ENCODE data around the gene ZNF121. TPM values are rescaled to one million over a fixed set of nuclear protein-coding genes. Genes with fewer than 3 reads are reported as not detected.

ZNF121 gene
- total RNA-seq, result 26.6 TPM

DNA sequence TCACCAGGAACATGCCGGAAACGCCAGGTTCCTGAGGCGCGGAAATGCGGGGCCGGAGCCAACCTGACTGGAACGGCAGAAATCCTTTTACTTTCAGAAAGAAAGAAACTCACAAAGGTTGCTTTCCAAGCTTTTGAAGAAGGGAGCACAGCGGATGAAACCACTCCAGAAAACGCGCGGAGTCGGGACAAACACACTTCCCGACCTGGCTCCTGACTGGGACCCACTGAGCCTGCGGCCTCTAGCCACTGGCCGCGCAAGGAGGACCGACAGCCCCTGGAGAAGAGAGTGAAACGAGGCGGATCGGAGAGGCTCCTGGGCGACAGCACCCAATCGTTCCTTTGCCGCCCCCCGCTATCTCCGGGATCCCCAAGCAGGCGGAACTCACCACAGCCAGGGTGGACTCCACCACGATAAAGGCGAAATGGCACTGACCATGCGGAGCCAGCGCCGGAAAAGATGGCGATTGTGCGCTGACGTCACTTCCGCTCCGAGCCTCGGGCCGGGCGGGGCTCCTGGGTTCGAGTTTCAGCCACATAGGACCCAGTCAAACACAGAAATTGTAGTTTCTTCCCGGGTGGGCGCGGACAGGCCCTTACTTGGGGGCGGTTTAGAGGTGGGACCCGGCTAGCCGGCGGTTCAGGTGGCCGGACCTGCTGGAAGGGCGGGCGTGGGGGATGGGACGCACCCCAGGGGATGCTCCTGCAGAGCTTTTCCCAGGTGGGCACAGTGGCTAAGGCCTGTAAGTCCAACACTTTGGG lies at the start of gene ZNF121:
ZNF121 (minus strand) TSS at position 432 of the 761 bp plus-strand sequence. CDS start 16,407 bp downstream, outside the sequence.
- peak within 1 kb of the TSS; percentile 83 for H3K27ac ChIP-seq (ENCODE audit: low read depth, low read length)
- H3K4me1 ChIP-seq (ENCODE audit: control insufficient read depth in 3 of 3, insufficient read depth in 3 of 3, low read length in 3 of 3), result peaks cover 0 to 7% (median 4%) of the 10 kb centered on the region in 3 donors
- H3K27me3 ChIP-seq (ENCODE audit: control insufficient read depth in 3 of 3, insufficient read depth in 3 of 3, low read length in 3 of 3), result no peaks in the 10 kb centered on the region
- peak within 1 kb of the TSS; percentile 95 to 98 (median 95) for H3K4me3 ChIP-seq (ENCODE audit: low read length in 3 of 3)
- H3K9me3 ChIP-seq (ENCODE audit: control insufficient read depth in 3 of 3, low read length in 3 of 3), result peaks cover 0 to 4% (median 0%) of the 10 kb centered on the region in 3 donors
- peak within 1 kb of the TSS; percentile 84 to 94 (median 87) for H3K9ac ChIP-seq (ENCODE audit: low read depth in 1 of 3, low read length in 3 of 3)
- H3K36me3 ChIP-seq (ENCODE audit: control insufficient read depth in 3 of 3, insufficient read depth in 3 of 3, low read length in 3 of 3), result peaks cover 3 to 10% (median 6%) of the 10 kb centered on the region in 3 donors

DNA sequence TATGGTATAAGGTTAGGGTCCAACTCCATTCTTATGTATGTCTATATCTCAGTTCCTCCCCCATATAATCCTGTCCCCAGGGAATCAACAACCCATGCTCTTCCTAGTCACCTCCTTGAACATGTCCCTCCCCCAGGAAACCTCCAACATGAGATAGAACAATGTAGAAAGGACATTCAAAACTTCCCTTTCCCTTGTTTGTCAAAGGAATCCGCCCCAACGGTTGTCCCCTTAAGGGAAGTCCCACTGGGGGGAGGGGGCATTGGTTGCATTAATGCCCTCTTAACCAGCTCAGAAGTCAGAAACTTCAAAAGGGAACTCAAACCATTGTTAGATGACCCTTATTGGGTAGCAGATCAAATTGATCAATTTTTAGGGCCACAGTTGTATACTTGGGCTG lies 43.6 kb upstream of the ZNF121 start:
- Histone ChIP-seq H3K36me3 (ENCODE audit: control insufficient read depth in 3 of 3, insufficient read depth in 3 of 3, low read length in 3 of 3) (peaks cover 5 to 12% (median 10%) of the 10 kb centered on the region in 3 donors), H3K4me3 (ENCODE audit: low read length in 3 of 3) (no peak overlapping the region), H3K27ac (ENCODE audit: low read depth, low read length) (no peak overlapping the region), H3K27me3 (ENCODE audit: control insufficient read depth in 3 of 3, insufficient read depth in 3 of 3, low read length in 3 of 3) (no peaks in the 10 kb centered on the region), H3K9ac (ENCODE audit: low read depth in 1 of 3, low read length in 3 of 3) (no peak overlapping the region), H3K4me1 (ENCODE audit: control insufficient read depth in 3 of 3, insufficient read depth in 3 of 3, low read length in 3 of 3) (no peaks in the 10 kb centered on the region), H3K9me3 (ENCODE audit: control insufficient read depth in 3 of 3, low read length in 3 of 3) (no peaks in the 10 kb centered on the region)

DNA sequence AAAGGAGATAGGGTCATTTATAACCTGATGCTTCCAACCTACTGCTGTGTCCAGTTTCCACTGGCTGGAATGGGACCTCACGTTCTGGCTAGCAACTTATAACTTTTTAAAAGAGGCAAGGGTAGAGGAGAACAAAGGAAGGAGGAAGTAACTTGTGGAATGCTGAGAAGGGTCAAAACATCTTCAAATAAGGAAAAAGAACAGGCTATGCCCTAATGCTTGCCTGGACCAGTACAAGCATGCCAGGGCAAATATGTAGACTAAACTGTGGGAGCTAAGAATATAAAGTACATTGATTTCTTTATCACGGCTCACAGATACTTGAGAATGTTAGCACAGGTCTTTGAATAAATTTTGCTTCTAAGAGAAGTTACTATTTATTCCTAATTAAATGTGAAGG lies 38.2 kb upstream of the ZNF121 start:
- Histone ChIP-seq H3K27ac (ENCODE audit: low read depth, low read length) (no peak overlapping the region), H3K27me3 (ENCODE audit: control insufficient read depth in 3 of 3, insufficient read depth in 3 of 3, low read length in 3 of 3) (no peaks in the 10 kb centered on the region), H3K9me3 (ENCODE audit: control insufficient read depth in 3 of 3, low read length in 3 of 3) (no peaks in the 10 kb centered on the region), H3K4me1 (ENCODE audit: control insufficient read depth in 3 of 3, insufficient read depth in 3 of 3, low read length in 3 of 3) (peaks cover 13 to 19% (median 14%) of the 10 kb centered on the region in 3 donors), H3K9ac (ENCODE audit: low read depth in 1 of 3, low read length in 3 of 3) (no peak overlapping the region), H3K36me3 (ENCODE audit: control insufficient read depth in 3 of 3, insufficient read depth in 3 of 3, low read length in 3 of 3) (peaks cover 12 to 18% (median 17%) of the 10 kb centered on the region in 3 donors), H3K4me3 (ENCODE audit: low read length in 3 of 3) (no peak overlapping the region)

DNA sequence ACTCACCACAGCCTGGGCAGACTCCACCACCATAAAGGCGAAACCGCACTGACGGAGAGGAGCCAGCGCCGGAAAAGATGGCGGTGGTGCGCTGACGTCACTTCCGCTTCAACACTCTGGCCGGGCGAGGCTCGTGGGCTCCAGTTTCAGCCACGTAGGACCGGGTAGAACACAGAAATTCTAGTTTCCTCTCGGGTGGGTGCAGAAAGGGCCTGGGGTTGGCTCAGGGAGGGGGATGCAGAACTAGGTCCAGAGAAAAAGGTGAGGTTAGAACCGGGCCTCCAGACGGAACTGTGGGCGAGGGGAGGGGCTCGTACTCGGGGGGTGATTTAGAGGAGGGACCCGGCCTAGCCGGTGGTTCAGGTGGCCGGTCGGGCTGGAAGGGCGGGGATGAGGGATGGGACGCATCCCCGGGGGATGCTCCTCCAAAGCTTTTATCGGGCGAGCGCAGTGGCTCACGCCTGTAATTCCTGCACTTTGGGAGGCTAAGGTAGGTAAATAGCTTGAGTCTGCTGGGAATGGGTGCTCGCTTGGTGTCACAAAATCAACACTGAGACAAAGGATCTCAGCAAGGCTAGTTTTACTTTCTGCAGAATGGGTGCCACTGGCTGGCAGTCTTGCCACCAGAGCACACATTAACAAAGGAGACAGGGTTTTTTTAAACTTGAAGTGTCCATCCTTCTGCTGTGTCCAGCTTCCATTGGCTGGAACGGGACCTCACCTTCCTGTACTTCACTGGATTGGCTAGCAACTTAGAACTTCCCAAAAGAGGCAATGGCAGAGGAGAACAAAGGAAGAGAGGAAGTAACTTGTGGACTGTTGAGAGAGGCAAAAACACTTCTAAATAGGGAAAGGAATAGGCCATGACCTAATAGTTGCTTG lies 37.1 kb upstream of the ZNF121 start, which contains the start of gene ZNF561:
ZNF561 (minus strand) TSS at position 77 of the 882 bp plus-strand sequence. CDS start 1,776 bp downstream, outside the sequence.
- Histone ChIP-seq H3K36me3 (ENCODE audit: control insufficient read depth in 3 of 3, insufficient read depth in 3 of 3, low read length in 3 of 3) (peaks cover 20 to 27% (median 27%) of the 10 kb centered on the region in 3 donors), H3K27ac (ENCODE audit: low read depth, low read length) (peak within 1 kb of the TSS; percentile 87), H3K27me3 (ENCODE audit: control insufficient read depth in 3 of 3, insufficient read depth in 3 of 3, low read length in 3 of 3) (no peaks in the 10 kb centered on the region), H3K4me1 (ENCODE audit: control insufficient read depth in 3 of 3, insufficient read depth in 3 of 3, low read length in 3 of 3) (peaks cover 13 to 19% (median 14%) of the 10 kb centered on the region in 3 donors), H3K9me3 (ENCODE audit: control insufficient read depth in 3 of 3, low read length in 3 of 3) (no peaks in the 10 kb centered on the region), H3K4me3 (ENCODE audit: low read length in 3 of 3) (peak within 1 kb of the TSS; percentile 98 to 99 (median 99)), H3K9ac (ENCODE audit: low read depth in 1 of 3, low read length in 3 of 3) (peak within 1 kb of the TSS; percentile 97 to 98 (median 98))

DNA sequence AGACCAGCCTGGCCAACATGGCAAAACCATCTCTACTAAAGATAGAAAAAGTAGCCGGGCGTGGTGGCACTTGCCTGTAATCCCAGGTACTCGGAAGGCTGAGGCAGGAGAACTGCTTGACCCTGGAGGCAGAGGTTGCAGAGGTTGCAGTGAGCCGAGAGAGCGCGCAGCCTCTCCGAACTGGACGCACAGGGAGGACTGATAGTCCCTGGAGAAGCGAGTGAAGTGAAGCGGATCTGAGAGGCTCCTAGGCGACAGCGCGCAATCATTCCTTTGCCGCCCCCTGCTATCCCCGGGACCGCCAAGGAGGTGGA lies 36.5 kb upstream of the ZNF121 start:
- Histone ChIP-seq H3K4me3 (ENCODE audit: low read length in 3 of 3) (peak overlapping the region; percentile 98 to 99 (median 99)), H3K27me3 (ENCODE audit: control insufficient read depth in 3 of 3, insufficient read depth in 3 of 3, low read length in 3 of 3) (no peaks in the 10 kb centered on the region), H3K9me3 (ENCODE audit: control insufficient read depth in 3 of 3, low read length in 3 of 3) (no peaks in the 10 kb centered on the region), H3K9ac (ENCODE audit: low read depth in 1 of 3, low read length in 3 of 3) (peak overlapping the region; percentile 97 to 98 (median 98)), H3K36me3 (ENCODE audit: control insufficient read depth in 3 of 3, insufficient read depth in 3 of 3, low read length in 3 of 3) (peaks cover 23 to 33% (median 33%) of the 10 kb centered on the region in 3 donors), H3K27ac (ENCODE audit: low read depth, low read length) (peak overlapping the region; percentile 87), H3K4me1 (ENCODE audit: control insufficient read depth in 3 of 3, insufficient read depth in 3 of 3, low read length in 3 of 3) (peaks cover 13 to 19% (median 14%) of the 10 kb centered on the region in 3 donors)

DNA sequence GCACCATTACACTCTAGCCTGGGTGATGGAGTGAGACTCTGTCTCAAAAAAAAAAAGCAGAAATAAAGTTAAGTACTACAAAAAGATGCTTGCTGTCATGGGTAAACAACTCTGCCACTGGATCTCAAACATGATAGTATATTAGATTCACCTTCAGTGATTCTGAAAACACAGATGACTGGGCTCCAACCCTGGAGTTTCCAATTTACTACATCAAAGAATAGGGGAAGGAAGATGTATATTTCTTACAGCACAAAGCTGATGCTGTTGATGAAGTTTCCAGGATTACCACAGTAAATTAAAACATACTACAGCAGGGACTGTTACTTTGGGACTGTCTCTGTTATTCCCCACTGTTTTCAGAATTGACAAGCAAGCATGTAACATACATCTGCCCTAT lies 31.5 kb upstream of the ZNF121 start:
- Histone ChIP-seq H3K4me3 (ENCODE audit: low read length in 3 of 3) (no peak overlapping the region), H3K9me3 (ENCODE audit: control insufficient read depth in 3 of 3, low read length in 3 of 3) (peaks cover 7 to 23% (median 8%) of the 10 kb centered on the region in 3 donors), H3K4me1 (ENCODE audit: control insufficient read depth in 3 of 3, insufficient read depth in 3 of 3, low read length in 3 of 3) (peaks cover 6 to 9% (median 8%) of the 10 kb centered on the region in 3 donors), H3K9ac (ENCODE audit: low read depth in 1 of 3, low read length in 3 of 3) (no peak overlapping the region), H3K27ac (ENCODE audit: low read depth, low read length) (no peak overlapping the region), H3K27me3 (ENCODE audit: control insufficient read depth in 3 of 3, insufficient read depth in 3 of 3, low read length in 3 of 3) (no peaks in the 10 kb centered on the region), H3K36me3 (ENCODE audit: control insufficient read depth in 3 of 3, insufficient read depth in 3 of 3, low read length in 3 of 3) (peaks cover 69 to 81% (median 79%) of the 10 kb centered on the region in 3 donors)

DNA sequence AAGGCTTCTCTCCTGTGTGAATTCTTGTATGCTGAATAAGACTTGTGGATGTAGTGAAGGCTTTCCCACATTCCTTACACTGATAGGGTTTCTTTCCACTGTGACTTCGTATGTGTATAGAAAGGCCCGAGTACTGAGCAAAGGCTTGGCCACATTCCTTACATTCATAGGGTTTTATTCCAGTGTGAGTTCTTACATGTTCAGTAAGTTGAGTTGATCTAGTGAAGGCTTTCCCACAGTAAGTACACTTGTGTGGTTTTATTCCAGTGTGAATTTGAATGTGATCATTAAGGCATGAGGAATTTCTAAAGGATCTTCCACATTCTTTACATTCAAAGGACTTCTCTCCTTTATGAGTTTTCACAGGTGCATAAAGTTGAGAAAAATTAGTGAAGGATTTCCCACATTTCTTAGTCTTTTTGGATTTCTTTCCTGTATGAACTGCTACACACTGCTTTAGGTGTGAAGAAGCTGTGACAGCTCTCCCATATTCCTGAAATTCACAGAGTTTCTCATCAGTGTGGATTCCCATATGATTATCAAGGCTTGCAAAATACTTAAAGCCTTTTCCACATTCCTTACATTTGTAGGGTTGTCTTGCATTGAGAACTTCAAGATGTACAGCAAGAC lies 26.3 kb upstream of the ZNF121 start:
- no peaks in the 10 kb centered on the region for H3K27me3 ChIP-seq (ENCODE audit: control insufficient read depth in 3 of 3, insufficient read depth in 3 of 3, low read length in 3 of 3)
- peaks cover 17 to 43% (median 25%) of the 10 kb centered on the region in 3 donors for H3K9me3 ChIP-seq (ENCODE audit: control insufficient read depth in 3 of 3, low read length in 3 of 3)
- H3K27ac ChIP-seq (ENCODE audit: low read depth, low read length), result no peak overlapping the region
- H3K9ac ChIP-seq (ENCODE audit: low read depth in 1 of 3, low read length in 3 of 3), result no peak overlapping the region
- peaks cover 62 to 70% (median 69%) of the 10 kb centered on the region in 3 donors for H3K36me3 ChIP-seq (ENCODE audit: control insufficient read depth in 3 of 3, insufficient read depth in 3 of 3, low read length in 3 of 3)
- peak overlapping the region in 1 of 3 donors; percentile 7 for H3K4me3 ChIP-seq (ENCODE audit: low read length in 3 of 3)
- H3K4me1 ChIP-seq (ENCODE audit: control insufficient read depth in 3 of 3, insufficient read depth in 3 of 3, low read length in 3 of 3), result no peaks in the 10 kb centered on the region

DNA sequence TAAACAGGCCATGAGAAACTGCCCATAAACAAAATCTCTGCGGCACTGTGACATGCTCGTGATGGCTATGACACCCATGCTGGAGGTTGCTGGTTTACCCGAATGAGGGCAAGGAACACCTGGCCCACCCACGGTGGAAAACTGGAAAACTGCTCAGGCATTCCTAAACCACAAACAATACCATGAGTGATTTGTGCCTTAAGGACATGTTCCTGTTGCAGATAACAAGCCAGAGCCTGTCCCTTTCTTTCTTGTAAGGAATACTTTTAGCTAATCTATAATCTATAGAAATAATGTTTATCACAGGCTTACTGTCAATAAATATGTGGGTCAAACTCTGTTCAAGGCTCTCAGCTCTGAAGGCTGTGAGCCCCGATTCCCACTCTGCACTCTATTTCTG lies 24.6 kb upstream of the ZNF121 start:
- Histone ChIP-seq H3K9me3 (ENCODE audit: control insufficient read depth in 3 of 3, low read length in 3 of 3) (peaks cover 17 to 42% (median 25%) of the 10 kb centered on the region in 3 donors), H3K4me1 (ENCODE audit: control insufficient read depth in 3 of 3, insufficient read depth in 3 of 3, low read length in 3 of 3) (no peaks in the 10 kb centered on the region), H3K27me3 (ENCODE audit: control insufficient read depth in 3 of 3, insufficient read depth in 3 of 3, low read length in 3 of 3) (no peaks in the 10 kb centered on the region), H3K9ac (ENCODE audit: low read depth in 1 of 3, low read length in 3 of 3) (no peak overlapping the region), H3K27ac (ENCODE audit: low read depth, low read length) (no peak overlapping the region), H3K36me3 (ENCODE audit: control insufficient read depth in 3 of 3, insufficient read depth in 3 of 3, low read length in 3 of 3) (peaks cover 49 to 55% (median 54%) of the 10 kb centered on the region in 3 donors), H3K4me3 (ENCODE audit: low read length in 3 of 3) (no peak overlapping the region)

DNA sequence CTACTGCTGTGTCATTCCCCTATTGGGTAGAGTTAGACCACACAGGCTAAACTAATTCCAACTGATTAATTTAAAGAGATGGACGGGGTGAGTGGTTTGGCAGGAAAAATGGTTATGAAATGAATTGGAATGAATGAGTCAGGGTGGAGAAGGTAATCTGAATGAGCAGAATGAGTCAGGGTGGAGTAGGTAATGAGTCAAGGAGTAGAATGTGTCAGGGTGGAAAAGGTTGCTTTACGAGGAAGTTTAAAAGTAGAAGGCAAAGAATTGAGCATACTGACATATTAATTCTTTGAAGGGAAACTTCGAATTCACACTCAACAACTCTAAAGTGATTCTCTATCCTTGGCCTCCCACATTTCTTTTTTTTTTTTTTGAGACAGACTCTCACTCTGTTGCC lies 12.7 kb upstream of the ZNF121 start:
- Histone ChIP-seq H3K36me3 (ENCODE audit: control insufficient read depth in 3 of 3, insufficient read depth in 3 of 3, low read length in 3 of 3) (no peaks in the 10 kb centered on the region), H3K27ac (ENCODE audit: low read depth, low read length) (no peak overlapping the region), H3K9me3 (ENCODE audit: control insufficient read depth in 3 of 3, low read length in 3 of 3) (peaks cover 0 to 6% (median 0%) of the 10 kb centered on the region in 3 donors), H3K9ac (ENCODE audit: low read depth in 1 of 3, low read length in 3 of 3) (no peak overlapping the region), H3K27me3 (ENCODE audit: control insufficient read depth in 3 of 3, insufficient read depth in 3 of 3, low read length in 3 of 3) (no peaks in the 10 kb centered on the region), H3K4me1 (ENCODE audit: control insufficient read depth in 3 of 3, insufficient read depth in 3 of 3, low read length in 3 of 3) (no peaks in the 10 kb centered on the region), H3K4me3 (ENCODE audit: low read length in 3 of 3) (no peak overlapping the region)
